OCI-M1 (cell line): ENCODE results near the gene CEP120.

Experiments
- DNase-seq: peaks from one replicate; lab custom pipeline; 2025; lab: John Stamatoyannopoulos, UW

Gene CEP120

GRCh38 chr5:123299136-123299535, 124.1 kb downstream of the CEP120 start:
- no peak for DNase-seq

- no peak for DNase-seq
Observed at GRCh38 chr5:123298335-123299030, 124.7 kb downstream of the CEP120 start.

- no peak for DNase-seq
Observed at GRCh38 chr5:123297866-123298265, 125.3 kb downstream of the CEP120 start.

- no peak for DNase-seq
Observed at GRCh38 chr5:123297198-123297831, 125.9 kb downstream of the CEP120 start.
